Esophagus (tissue), 2 donors: Measurements from ENCODE around the gene CCL4L2. TPM values are rescaled to one million over a fixed set of nuclear protein-coding genes. Genes with fewer than 3 reads are reported as not detected.
"Not testable (repeated sequence)": the region's sequence is repeated elsewhere in the genome, so short reads cannot be mapped to it uniquely, and the experiment has no call there.

ENCODE experiments used
- H3K27ac ChIP-seq, 2 donors: one replicate each; pipeline ENCODE4 v1.5.1; 2013; ENCODE audit warnings: low read depth in 2 of 2, mild to moderate bottlenecking in 2 of 2, inconsistent platforms in 1 of 2, low read length in 1 of 2, moderate library complexity in 1 of 2
- H3K27me3 ChIP-seq, 2 donors: one replicate each; pipeline ENCODE4 v1.6.1; 2013; ENCODE audit warnings: low read length in 2 of 2, control low read depth in 1 of 2, mild to moderate bottlenecking in 1 of 2; ENCODE audit not compliant: insufficient read depth in 2 of 2, control insufficient read depth in 1 of 2
- H3K36me3 ChIP-seq, 2 donors: one replicate each; pipeline ENCODE4 v1.6.1; 2013; ENCODE audit warnings: low read length in 1 of 2; ENCODE audit not compliant: control insufficient read depth in 2 of 2, insufficient read depth in 2 of 2
- H3K4me1 ChIP-seq, 2 donors: one replicate each; pipeline ENCODE4 v1.6.1; 2013; ENCODE audit warnings: low read length in 1 of 2; ENCODE audit not compliant: control insufficient read depth in 2 of 2, insufficient read depth in 2 of 2
- H3K4me3 ChIP-seq, 2 donors: one replicate each; pipeline ENCODE4 v1.5.1; 2013; ENCODE audit warnings: low read length in 2 of 2, mild to moderate bottlenecking in 2 of 2, low read depth in 1 of 2, moderate library complexity in 1 of 2
- H3K9me3 ChIP-seq, 2 donors: one replicate each; pipeline ENCODE4 v1.6.1; 2013; ENCODE audit warnings: mild to moderate bottlenecking in 2 of 2, low read depth in 1 of 2, low read length in 1 of 2, moderate library complexity in 1 of 2; ENCODE audit not compliant: control insufficient read depth in 2 of 2, insufficient read depth in 1 of 2
- WGBS, 2 donors: extraction: QIAGEN DNeasy Blood & Tissue Kit; methylation state at CpG; one replicate each; pipeline ENCODE4 v1.1.7; 2013; 5-methylcytosine and 5-hydroxymethylcytosine counted together
- polyA plus RNA-seq, 2 donors: library from polyadenylated mRNA; stranded (reverse); fragments of 200-250 nt; gene quantifications; one replicate each; pipeline ENCODE4 v1.2.3, GENCODE V29; 2013
- donor health status: healthy with polysubstance abuse.
- donor health status: Bipolar disorder and iron deficiency.

The CCL4L2 gene
- polyA plus RNA-seq, 2 donors = 0.45 to 0.92 TPM

DNA sequence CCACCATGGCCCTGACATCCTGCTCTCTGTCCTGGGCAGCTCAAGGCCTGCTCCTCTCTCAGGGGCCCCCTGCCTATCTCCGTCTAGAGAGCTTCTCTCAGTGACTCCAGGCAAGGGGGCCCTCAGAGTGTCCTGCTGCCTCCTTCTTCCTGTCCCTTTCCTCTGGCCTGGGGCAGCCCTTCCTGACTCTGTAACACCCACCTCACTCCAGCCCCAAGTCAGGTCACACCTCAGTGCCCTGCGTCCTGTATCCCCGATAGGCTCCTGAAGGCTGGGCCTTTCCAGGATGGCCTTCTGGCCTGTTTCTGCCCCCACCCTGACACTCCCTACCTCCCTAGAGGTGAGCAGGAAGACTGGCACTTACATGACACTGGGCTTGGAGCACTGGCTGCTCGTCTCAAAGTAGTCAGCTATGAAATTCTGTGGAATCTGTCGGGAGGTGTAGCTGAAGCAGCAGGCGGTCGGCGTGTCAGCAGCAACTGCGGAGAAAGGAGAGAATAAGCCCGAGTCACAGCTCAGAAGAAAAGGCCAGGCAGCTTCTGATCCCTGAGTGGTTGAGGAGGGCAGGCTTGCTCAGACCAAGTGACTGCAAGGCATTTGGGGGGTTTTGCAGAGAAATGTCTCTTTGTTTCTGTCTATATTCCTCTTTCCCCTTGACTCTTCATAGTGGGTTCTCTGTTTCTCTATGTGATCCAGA is 15.3 kb upstream of the CCL4L2 start:
- H3K27me3 ChIP-seq = no peaks in the 10 kb centered on the region
- H3K36me3 ChIP-seq = no peaks in the 10 kb centered on the region
- no peaks in the 10 kb centered on the region for H3K9me3 ChIP-seq
- no peak overlapping the region for H3K4me3 ChIP-seq
- no peaks in the 10 kb centered on the region for H3K4me1 ChIP-seq
- H3K27ac ChIP-seq = no peak overlapping the region
- 63 to 80% methylated on average over 10 of the region's 10 CpGs for WGBS, 2 donors

- H3K27ac ChIP-seq = no peak overlapping the region
- 57 to 75% methylated on average over 3 of the region's 3 CpGs for WGBS, 2 donors
- no peak overlapping the region for H3K4me3 ChIP-seq
- H3K4me1 ChIP-seq = no peaks in the 10 kb centered on the region
- H3K27me3 ChIP-seq = no peaks in the 10 kb centered on the region
- no peaks in the 10 kb centered on the region for H3K36me3 ChIP-seq
- no peaks in the 10 kb centered on the region for H3K9me3 ChIP-seq
Observed at GRCh38 chr17:36196131-36196486, 14.8 kb upstream of the CCL4L2 start.

GRCh38 chr17:36197387-36197703 is 13.5 kb upstream of the CCL4L2 start:
- WGBS, 2 donors = 51 to 59% methylated on average over 4 of the region's 4 CpGs
- Histone ChIP-seq H3K27me3 (no peaks in the 10 kb centered on the region), H3K27ac (no peak overlapping the region), H3K36me3 (no peaks in the 10 kb centered on the region), H3K4me3 (no peak overlapping the region), H3K4me1 (peaks cover 0 to 2% of the 10 kb centered on the region in 2 donors), H3K9me3 (no peaks in the 10 kb centered on the region)

GRCh38 chr17:36198831-36199465 is 11.9 kb upstream of the CCL4L2 start:
- Histone ChIP-seq H3K4me1 (peaks cover 0 to 2% of the 10 kb centered on the region in 2 donors), H3K4me3 (no peak overlapping the region), H3K27ac (no peak overlapping the region), H3K36me3 (no peaks in the 10 kb centered on the region), H3K9me3 (no peaks in the 10 kb centered on the region), H3K27me3 (no peaks in the 10 kb centered on the region)
- WGBS, 2 donors = 65 to 73% methylated on average over 7 of the region's 7 CpGs

GRCh38 chr17:36201102-36201501 is 9.8 kb upstream of the CCL4L2 start:
- not testable (repeated sequence) for H3K36me3 ChIP-seq, H3K9me3 ChIP-seq, H3K27me3 ChIP-seq, H3K4me3 ChIP-seq, H3K4me1 ChIP-seq, H3K27ac ChIP-seq
- 90 to 100% methylated on average over 1 to 3 of the region's 4 CpGs for WGBS, 2 donors

GRCh38 chr17:36201506-36201905 is 9.4 kb upstream of the CCL4L2 start:
- not testable (repeated sequence) for H3K4me3 ChIP-seq, H3K36me3 ChIP-seq, H3K27me3 ChIP-seq, H3K4me1 ChIP-seq, H3K27ac ChIP-seq, H3K9me3 ChIP-seq
- 86% methylated on average over 7 to 8 of the region's 8 CpGs for WGBS, 2 donors

GRCh38 chr17:36203335-36203734 is 7.5 kb upstream of the CCL4L2 start:
- Histone ChIP-seq H3K27ac (no peak overlapping the region), H3K4me3 (no peak overlapping the region)
- WGBS, 2 donors = 89 to 92% methylated on average over 3 of the region's 3 CpGs

DNA sequence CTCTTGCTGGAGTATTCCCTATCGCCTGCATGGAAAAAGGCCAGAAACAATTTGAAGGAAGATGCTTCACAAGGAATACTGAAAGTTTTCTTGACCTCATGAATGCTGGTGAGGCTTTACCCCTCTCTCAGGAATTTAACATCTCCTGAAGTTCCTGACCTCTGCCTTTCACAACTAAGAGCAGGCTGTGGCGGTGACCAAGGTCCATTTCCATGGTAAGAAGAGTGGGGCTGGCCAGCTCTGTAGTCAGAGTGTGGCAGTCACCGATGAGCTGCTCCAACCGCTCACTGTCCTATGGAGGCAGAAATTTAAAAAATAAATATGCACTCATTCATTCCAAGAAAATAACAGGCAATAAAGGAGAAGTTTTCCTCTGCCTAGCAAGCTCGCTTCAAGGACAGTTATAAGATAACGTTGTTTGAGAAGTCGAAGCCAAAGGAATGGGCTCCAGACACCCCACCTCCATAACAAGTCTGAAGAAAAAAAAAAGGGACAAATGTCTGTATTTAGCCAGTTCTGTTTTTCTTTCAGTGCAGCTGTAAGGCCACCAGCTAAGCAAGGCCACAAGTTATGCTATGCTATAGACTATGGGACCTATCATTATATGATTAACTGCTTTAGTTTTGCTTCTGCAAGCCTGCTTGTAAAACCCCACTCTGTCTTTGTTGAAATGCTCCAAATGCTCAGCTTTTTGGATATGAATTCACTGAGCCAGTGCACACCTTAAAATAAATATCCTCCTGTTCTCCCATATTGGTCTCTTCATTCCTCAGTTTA is 6.0 kb upstream of the CCL4L2 start:
- H3K4me3 ChIP-seq = no peak overlapping the region
- H3K27me3 ChIP-seq = no peaks in the 10 kb centered on the region
- H3K9me3 ChIP-seq = no peaks in the 10 kb centered on the region
- H3K36me3 ChIP-seq = no peaks in the 10 kb centered on the region
- peaks cover 0 to 2% of the 10 kb centered on the region in 2 donors for H3K4me1 ChIP-seq
- H3K27ac ChIP-seq = no peak overlapping the region
- WGBS, 2 donors = 72 to 87% methylated on average over 7 of the region's 7 CpGs

More at GRCh38 chr17:36203335-36203734, 7.5 kb upstream of the CCL4L2 start:
- no peaks in the 10 kb centered on the region for H3K27me3 ChIP-seq
- H3K36me3 ChIP-seq = no peaks in the 10 kb centered on the region
- H3K4me1 ChIP-seq = peaks cover 0 to 2% of the 10 kb centered on the region in 2 donors
- no peaks in the 10 kb centered on the region for H3K9me3 ChIP-seq

DNA sequence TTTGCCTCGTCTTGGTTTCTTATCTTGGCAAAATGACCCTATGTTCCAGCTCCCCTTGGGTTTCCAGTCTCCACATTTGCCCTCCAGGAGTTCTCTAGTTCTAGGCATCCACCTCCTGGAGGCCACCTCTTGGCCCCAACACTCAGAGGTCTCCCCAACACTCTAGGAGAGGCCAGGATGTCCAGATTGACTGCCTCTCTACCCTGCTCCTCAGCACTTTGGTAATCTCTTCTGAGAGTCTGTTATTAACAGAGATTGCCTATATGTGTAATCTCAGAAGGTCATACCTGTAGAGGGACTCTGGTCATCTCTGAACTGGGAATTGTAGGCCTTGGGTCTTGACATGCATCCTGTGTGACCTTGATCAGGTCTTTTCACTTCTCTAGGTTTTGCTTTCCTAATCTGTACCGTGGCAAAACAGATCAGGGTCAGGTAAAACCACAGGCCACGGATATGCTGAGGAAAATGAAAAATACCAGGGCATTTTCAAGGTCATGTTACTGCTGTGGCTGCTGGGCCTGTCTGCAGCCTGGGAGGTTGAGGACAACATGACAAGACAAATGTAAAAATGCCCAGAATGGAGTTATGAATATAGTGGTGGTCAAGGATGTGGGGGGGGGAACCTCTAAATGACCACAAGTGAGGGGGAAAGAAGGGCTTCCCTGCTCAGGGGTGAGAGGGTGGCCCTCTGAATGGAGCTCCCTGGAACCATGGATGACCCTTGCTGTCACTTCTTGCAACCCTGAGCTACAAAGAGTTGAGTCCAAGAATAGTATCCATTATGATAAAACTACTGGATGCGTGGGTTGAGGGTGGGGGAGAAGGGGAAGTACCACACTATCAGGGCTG is 5.0 kb upstream of the CCL4L2 start:
- Histone ChIP-seq H3K27ac (no peak overlapping the region), H3K4me1 (peaks cover 0 to 2% of the 10 kb centered on the region in 2 donors), H3K27me3 (no peaks in the 10 kb centered on the region), H3K4me3 (no peak overlapping the region), H3K9me3 (no peaks in the 10 kb centered on the region), H3K36me3 (no peaks in the 10 kb centered on the region)
- 60 to 78% methylated on average over 4 of the region's 4 CpGs for WGBS, 2 donors
